GM23338 (cell line): ENCODE measurements around the gene MBOAT7. TPM values are rescaled to one million over a fixed set of nuclear protein-coding genes. Genes with fewer than 3 reads are reported as not detected.
A peak's percentile ranks its signal among the peaks of the same experiment; 100 is the strongest.

Experiments
- ATAC-seq: fragments of 200-7000 bp; cut with Tn5 transposase; 3 replicates; pipeline ENCODE4 v1.9.1; 2020
- DNase-seq: peaks from one replicate; pipeline ENCODE4 v3.0.0-alpha.2; 2015; ENCODE audit warnings: low spot score
- H2AFZ ChIP-seq: fragments of 200-600 bp; sonication (generic); 2 replicates; pipeline ENCODE4 v1.8.0; 2016; ENCODE audit warnings: antibody characterized with exemption, mild to moderate bottlenecking, moderate library complexity
- H3F3A ChIP-seq: fragments of 200-600 bp; sonication (generic); replicated peaks from 2 replicates; pipeline ENCODE4 v1.8.0; 2017; ENCODE audit warnings: antibody characterized with exemption, mixed run types, low read depth
- H3K27ac ChIP-seq: fragments of 200-600 bp; sonication (generic); 2 replicates; pipeline ENCODE4 v1.6.1; 2016; ENCODE audit warnings: low read depth
- H3K27me3 ChIP-seq: fragments of 200-600 bp; sonication (generic); 2 replicates; pipeline ENCODE4 v1.8.0; 2016; ENCODE audit warnings: mild to moderate bottlenecking, mixed run types, moderate library complexity; ENCODE audit not compliant: insufficient read depth
- H3K36me3 ChIP-seq: fragments of 200-600 bp; sonication (generic); 2 replicates; pipeline ENCODE4 v1.8.0; 2016; ENCODE audit warnings: mild to moderate bottlenecking; ENCODE audit not compliant: insufficient read depth
- H3K4me1 ChIP-seq: fragments of 200-600 bp; sonication (generic); 2 replicates; pipeline ENCODE4 v1.8.0; 2016; ENCODE audit warnings: mild to moderate bottlenecking, moderate library complexity; ENCODE audit not compliant: insufficient read depth
- H3K4me2 ChIP-seq: fragments of 200-600 bp; sonication (generic); 2 replicates; pipeline ENCODE4 v1.7.1; 2017; ENCODE audit warnings: mixed run types
- H3K4me3 ChIP-seq: fragments of 200-600 bp; sonication (generic); 2 replicates; pipeline ENCODE4 v1.6.1; 2016; ENCODE audit warnings: mixed run types
- H3K79me2 ChIP-seq: fragments of 200-600 bp; sonication (generic); replicated peaks from 2 replicates; pipeline ENCODE4 v1.8.0; 2017; ENCODE audit warnings: mild to moderate bottlenecking; ENCODE audit not compliant: insufficient read depth
- H3K9me2 ChIP-seq: fragments of 200-600 bp; sonication (generic); 2 replicates; pipeline ENCODE4 v1.8.0; 2017; ENCODE audit not compliant: insufficient read depth
- H4K20me1 ChIP-seq: fragments of 200-600 bp; sonication (generic); replicated peaks from 2 replicates; pipeline ENCODE4 v1.8.0; 2017; ENCODE audit warnings: mild to moderate bottlenecking; ENCODE audit not compliant: insufficient read depth
- H3K27ac Mint-ChIP-seq: 2 replicates; pipeline ENCODE4 v1.8.0; 2020; ENCODE audit warnings: inconsistent platforms, mild to moderate bottlenecking, moderate library complexity, mixed read lengths
- H3K27me3 Mint-ChIP-seq: 3 replicates; pipeline ENCODE4 v1.8.0; 2022; ENCODE audit warnings: low read depth, mild to moderate bottlenecking, moderate library complexity, mixed read lengths, inconsistent platforms; ENCODE audit not compliant: insufficient read depth, poor library complexity
- H3K36me3 Mint-ChIP-seq: 3 replicates; pipeline ENCODE4 v1.8.0; 2021; ENCODE audit warnings: low read depth, mild to moderate bottlenecking, inconsistent platforms, moderate library complexity, mixed read lengths
- H3K4me1 Mint-ChIP-seq: 3 replicates; pipeline ENCODE4 v1.8.0; 2020; ENCODE audit warnings: mild to moderate bottlenecking, inconsistent platforms, mixed read lengths
- H3K4me3 Mint-ChIP-seq: 3 replicates; pipeline ENCODE4 v1.8.0; 2021; ENCODE audit warnings: moderate library complexity, mild to moderate bottlenecking, inconsistent platforms, mixed read lengths
- H3K9me3 Mint-ChIP-seq: 3 replicates; pipeline ENCODE4 v1.8.0; 2020; ENCODE audit warnings: moderate library complexity, mild to moderate bottlenecking, inconsistent platforms, mixed read lengths
- CREB1 ChIP-seq: fragments of 250-450 bp; sonication (Bioruptor Pico); IDR thresholded peaks from 2 replicates; pipeline ENCODE4 v1.5.0; 2020; ENCODE audit warnings: low read depth, mild to moderate bottlenecking, moderate library complexity
- EZH2 ChIP-seq: fragments of 200-600 bp; sonication (generic); IDR thresholded peaks from one replicate; pipeline ENCODE4 v1.8.0; 2017; ENCODE audit warnings: antibody characterized with exemption, mild to moderate bottlenecking, low read depth; ENCODE audit not compliant: unreplicated experiment
- EZH2phosphoT487 ChIP-seq: fragments of 200-600 bp; sonication (generic); IDR thresholded peaks from one replicate; pipeline ENCODE4 v1.8.1; 2018; ENCODE audit warnings: antibody characterized with exemption; ENCODE audit not compliant: unreplicated experiment
- ZNF114 ChIP-seq: fragments of 250-450 bp; sonication (Bioruptor Pico); IDR thresholded peaks from 2 replicates; pipeline ENCODE4 v1.5.0; 2020; ENCODE audit warnings: mild to moderate bottlenecking, moderate library complexity
- ZNF331 ChIP-seq: fragments of 250-450 bp; sonication (Bioruptor Pico); IDR thresholded peaks from 2 replicates; pipeline ENCODE4 v1.5.0; 2020; ENCODE audit warnings: low read depth, mild to moderate bottlenecking, moderate library complexity
- polyA plus RNA-seq: library from polyadenylated mRNA; unstranded; fragments of >200 nt; fragmentation: Nextera tagmentation; extraction: Ambion mirVana; gene quantifications from 2 replicates; pipeline ENCODE4 v1.2.1, GENCODE V29; 2016
- total RNA-seq: library from RNA; depleted of rRNA; stranded (reverse); fragments of >200 nt; shearing (Covaris generic); gene quantifications from 2 replicates; pipeline ENCODE4 v1.2.3, GENCODE V29; 2014
- TF ChIP-seq, protein P1 (sequence below): fragments of 250-450 bp; sonication (Bioruptor Pico); IDR thresholded peaks from 2 replicates; pipeline ENCODE4 v1.5.0; 2020; ENCODE audit warnings: mild to moderate bottlenecking, moderate library complexity
- TF ChIP-seq, protein P2 (sequence below), 2 experiments: fragments of 200-600 bp in 1 of 2; sonication (generic) in 1 of 2; conservative IDR thresholded peaks; 2 replicates each; pipeline versions ENCODE4 v1.5.1 to v1.6.1; 2016 to 2017; ENCODE audit warnings: antibody characterized with exemption in 2 of 2, low read depth in 2 of 2, mild to moderate bottlenecking in 2 of 2, moderate library complexity in 1 of 2
- TF ChIP-seq, protein P3 (sequence below): IDR thresholded peaks from 2 replicates; pipeline ENCODE4 v1.6.1; 2016; ENCODE audit warnings: antibody characterized with exemption

The MBOAT7 gene
- total and polyA plus RNA-seq, 2 experiments from 2014 or later: 77.8 to 184 TPM

DNA sequence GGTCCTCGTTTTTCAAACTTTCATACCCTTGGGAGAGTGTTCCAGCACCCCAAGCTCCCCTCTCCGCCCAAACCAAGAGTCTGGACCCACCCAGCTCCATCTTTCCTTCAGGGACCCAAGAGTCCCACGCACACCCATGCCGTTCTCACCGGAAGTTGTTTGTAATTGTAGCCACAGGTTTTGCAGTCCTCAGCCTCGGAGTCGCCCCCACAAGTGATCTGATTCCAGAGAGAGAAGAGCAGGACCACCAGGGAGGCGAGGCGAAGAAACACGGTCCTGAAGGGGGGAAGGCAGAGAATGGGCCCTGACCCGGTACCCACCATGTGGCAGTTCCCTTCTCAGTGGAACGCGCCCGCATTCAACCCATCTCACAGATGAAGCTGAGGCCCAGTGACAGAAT is 26.5 kb downstream of the MBOAT7 start:
- Mint-ChIP-seq H3K27ac (no peak overlapping the region), H3K27me3 (peaks cover 48% of the 10 kb centered on the region), H3K4me3 (peak overlapping the region; percentile 86), H3K9me3 (peaks cover 2% of the 10 kb centered on the region; the same call in 2 of the 3 replicates), H3K36me3 (peaks cover 7% of the 10 kb centered on the region), H3K4me1 (peaks cover 39% of the 10 kb centered on the region)
- Histone ChIP-seq H3K27ac (no peak overlapping the region), H3K79me2 (peaks cover 9% of the 10 kb centered on the region; the same call in 1 of the 2 replicates), H3K36me3 (no peaks in the 10 kb centered on the region), H3K4me1 (peaks cover 8% of the 10 kb centered on the region; the same call in 1 of the 2 replicates), H4K20me1 (peaks cover 2% of the 10 kb centered on the region; the same call in 1 of the 2 replicates), H3F3A (peaks cover 27% of the 10 kb centered on the region), H3K27me3 (peaks cover 7% of the 10 kb centered on the region; the same call in 1 of the 2 replicates), H3K4me3 (peak overlapping the region; percentile 58), H3K4me2 (peak overlapping the region; percentile 76), H3K9me2 (no peaks in the 10 kb centered on the region), H2AFZ (no peak overlapping the region)
- TF ChIP-seq EZH2 (no peak), CREB1 (CRISPR knock-in tag) (no peak), EZH2phosphoT487 (no peak), ZNF331 (CRISPR knock-in tag) (no peak), ZNF114 (CRISPR knock-in tag) (no peak)
- TF ChIP-seq, protein P1, sequence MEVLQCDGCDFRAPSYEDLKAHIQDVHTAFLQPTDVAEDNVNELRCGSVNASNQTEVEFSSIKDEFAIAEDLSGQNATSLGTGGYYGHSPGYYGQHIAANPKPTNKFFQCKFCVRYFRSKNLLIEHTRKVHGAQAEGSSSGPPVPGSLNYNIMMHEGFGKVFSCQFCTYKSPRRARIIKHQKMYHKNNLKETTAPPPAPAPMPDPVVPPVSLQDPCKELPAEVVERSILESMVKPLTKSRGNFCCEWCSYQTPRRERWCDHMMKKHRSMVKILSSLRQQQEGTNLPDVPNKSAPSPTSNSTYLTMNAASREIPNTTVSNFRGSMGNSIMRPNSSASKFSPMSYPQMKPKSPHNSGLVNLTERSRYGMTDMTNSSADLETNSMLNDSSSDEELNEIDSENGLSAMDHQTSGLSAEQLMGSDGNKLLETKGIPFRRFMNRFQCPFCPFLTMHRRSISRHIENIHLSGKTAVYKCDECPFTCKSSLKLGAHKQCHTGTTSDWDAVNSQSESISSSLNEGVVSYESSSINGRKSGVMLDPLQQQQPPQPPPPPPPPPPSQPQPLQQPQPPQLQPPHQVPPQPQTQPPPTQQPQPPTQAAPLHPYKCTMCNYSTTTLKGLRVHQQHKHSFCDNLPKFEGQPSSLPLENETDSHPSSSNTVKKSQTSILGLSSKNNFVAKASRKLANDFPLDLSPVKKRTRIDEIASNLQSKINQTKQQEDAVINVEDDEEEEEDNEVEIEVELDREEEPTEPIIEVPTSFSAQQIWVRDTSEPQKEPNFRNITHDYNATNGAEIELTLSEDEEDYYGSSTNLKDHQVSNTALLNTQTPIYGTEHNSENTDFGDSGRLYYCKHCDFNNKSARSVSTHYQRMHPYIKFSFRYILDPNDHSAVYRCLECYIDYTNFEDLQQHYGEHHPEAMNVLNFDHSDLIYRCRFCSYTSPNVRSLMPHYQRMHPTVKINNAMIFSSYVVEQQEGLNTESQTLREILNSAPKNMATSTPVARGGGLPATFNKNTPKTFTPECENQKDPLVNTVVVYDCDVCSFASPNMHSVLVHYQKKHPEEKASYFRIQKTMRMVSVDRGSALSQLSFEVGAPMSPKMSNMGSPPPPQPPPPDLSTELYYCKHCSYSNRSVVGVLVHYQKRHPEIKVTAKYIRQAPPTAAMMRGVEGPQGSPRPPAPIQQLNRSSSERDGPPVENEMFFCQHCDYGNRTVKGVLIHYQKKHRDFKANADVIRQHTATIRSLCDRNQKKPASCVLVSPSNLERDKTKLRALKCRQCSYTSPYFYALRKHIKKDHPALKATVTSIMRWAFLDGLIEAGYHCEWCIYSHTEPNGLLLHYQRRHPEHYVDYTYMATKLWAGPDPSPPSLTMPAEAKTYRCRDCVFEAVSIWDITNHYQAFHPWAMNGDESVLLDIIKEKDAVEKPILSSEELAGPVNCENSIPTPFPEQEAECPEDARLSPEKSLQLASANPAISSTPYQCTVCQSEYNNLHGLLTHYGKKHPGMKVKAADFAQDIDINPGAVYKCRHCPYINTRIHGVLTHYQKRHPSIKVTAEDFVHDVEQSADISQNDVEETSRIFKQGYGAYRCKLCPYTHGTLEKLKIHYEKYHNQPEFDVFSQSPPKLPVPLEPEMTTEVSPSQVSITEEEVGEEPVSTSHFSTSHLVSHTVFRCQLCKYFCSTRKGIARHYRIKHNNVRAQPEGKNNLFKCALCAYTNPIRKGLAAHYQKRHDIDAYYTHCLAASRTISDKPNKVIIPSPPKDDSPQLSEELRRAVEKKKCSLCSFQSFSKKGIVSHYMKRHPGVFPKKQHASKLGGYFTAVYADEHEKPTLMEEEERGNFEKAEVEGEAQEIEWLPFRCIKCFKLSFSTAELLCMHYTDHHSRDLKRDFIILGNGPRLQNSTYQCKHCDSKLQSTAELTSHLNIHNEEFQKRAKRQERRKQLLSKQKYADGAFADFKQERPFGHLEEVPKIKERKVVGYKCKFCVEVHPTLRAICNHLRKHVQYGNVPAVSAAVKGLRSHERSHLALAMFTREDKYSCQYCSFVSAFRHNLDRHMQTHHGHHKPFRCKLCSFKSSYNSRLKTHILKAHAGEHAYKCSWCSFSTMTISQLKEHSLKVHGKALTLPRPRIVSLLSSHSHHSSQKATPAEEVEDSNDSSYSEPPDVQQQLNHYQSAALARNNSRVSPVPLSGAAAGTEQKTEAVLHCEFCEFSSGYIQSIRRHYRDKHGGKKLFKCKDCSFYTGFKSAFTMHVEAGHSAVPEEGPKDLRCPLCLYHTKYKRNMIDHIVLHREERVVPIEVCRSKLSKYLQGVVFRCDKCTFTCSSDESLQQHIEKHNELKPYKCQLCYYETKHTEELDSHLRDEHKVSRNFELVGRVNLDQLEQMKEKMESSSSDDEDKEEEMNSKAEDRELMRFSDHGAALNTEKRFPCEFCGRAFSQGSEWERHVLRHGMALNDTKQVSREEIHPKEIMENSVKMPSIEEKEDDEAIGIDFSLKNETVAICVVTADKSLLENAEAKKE (CRISPR knock-in tag): no peak
- TF ChIP-seq, protein P2, sequence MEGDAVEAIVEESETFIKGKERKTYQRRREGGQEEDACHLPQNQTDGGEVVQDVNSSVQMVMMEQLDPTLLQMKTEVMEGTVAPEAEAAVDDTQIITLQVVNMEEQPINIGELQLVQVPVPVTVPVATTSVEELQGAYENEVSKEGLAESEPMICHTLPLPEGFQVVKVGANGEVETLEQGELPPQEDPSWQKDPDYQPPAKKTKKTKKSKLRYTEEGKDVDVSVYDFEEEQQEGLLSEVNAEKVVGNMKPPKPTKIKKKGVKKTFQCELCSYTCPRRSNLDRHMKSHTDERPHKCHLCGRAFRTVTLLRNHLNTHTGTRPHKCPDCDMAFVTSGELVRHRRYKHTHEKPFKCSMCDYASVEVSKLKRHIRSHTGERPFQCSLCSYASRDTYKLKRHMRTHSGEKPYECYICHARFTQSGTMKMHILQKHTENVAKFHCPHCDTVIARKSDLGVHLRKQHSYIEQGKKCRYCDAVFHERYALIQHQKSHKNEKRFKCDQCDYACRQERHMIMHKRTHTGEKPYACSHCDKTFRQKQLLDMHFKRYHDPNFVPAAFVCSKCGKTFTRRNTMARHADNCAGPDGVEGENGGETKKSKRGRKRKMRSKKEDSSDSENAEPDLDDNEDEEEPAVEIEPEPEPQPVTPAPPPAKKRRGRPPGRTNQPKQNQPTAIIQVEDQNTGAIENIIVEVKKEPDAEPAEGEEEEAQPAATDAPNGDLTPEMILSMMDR (conservative IDR thresholded peaks at IDR 0.05; ENCODE audit: low read depth in 2 of 2): no peak
- TF ChIP-seq, protein P3, sequence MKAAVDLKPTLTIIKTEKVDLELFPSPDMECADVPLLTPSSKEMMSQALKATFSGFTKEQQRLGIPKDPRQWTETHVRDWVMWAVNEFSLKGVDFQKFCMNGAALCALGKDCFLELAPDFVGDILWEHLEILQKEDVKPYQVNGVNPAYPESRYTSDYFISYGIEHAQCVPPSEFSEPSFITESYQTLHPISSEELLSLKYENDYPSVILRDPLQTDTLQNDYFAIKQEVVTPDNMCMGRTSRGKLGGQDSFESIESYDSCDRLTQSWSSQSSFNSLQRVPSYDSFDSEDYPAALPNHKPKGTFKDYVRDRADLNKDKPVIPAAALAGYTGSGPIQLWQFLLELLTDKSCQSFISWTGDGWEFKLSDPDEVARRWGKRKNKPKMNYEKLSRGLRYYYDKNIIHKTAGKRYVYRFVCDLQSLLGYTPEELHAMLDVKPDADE: no peak
- DNase-seq (no peak), ATAC-seq (no peak)
